DND-41 (cell line): ENCODE measurements around the gene ADM.

ENCODE experiments used
- CTCF ChIP-seq: IDR thresholded peaks from 2 replicates; pipeline ENCODE4 v1.5.1; 2012; ENCODE audit warnings: borderline replicate concordance, low read length, moderate library complexity, mild to moderate bottlenecking; ENCODE audit not compliant: poor library complexity, severe bottlenecking; ENCODE audit errors: extremely low read depth
- EZH2 ChIP-seq: IDR thresholded peaks from 3 replicates; pipeline ENCODE4 v1.6.1; 2012; ENCODE audit warnings: borderline replicate concordance, low read depth, mild to moderate bottlenecking, moderate library complexity, low read length, inconsistent platforms; ENCODE audit not compliant: severe bottlenecking

GRCh38 chr11:10329935-10330334 is 25.1 kb downstream of the ADM start:
- TF ChIP-seq CTCF (no peak), EZH2 (no peak)
